Measurements from ENCODE around the gene IKZF5. TPM values are rescaled to one million over a fixed set of nuclear protein-coding genes. Genes with fewer than 3 reads are reported as not detected.

The IKZF5 gene
- total RNA-seq, 1 experiment from 2014 or later = 12.5 TPM

DNA sequence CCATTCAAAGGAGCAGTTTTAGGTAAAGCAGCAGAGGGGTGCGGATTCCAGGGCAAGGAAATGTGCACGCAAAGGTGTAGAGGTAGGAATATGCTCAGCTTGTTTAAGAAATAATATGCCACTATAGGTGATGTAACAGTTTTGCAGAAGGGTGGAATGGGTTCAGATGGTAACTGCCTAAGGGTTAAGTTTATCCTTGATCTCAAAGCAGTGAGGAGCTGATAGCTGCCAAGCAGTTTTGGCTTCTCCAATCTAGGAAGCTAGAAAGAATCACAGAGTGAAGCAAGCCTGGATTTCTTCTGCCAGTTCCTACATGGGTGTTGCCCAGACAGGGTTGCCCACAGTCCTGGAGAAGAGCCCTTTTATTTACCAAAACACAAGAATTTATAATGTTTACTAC is 6.2 kb upstream of the IKZF5 start:
- no peak overlapping the region for H4K8ac ChIP-seq (replicated peaks; ENCODE audit: insufficient read length, low read depth, low read length)
- no peak overlapping the region for H3K56ac ChIP-seq (ENCODE audit: insufficient read length, low read depth, low read length)
- no peak overlapping the region for H4K5ac ChIP-seq (ENCODE audit: insufficient read length, low read depth, low read length)
- peaks cover 14% of the 10 kb centered on the region; the same call in 1 of the 2 replicates for H3K4me1 ChIP-seq (ENCODE audit: insufficient read depth, low read length)
- no peak overlapping the region for H3K9ac ChIP-seq (ENCODE audit: extremely low read depth, insufficient read length, low read length)
- H3K14ac ChIP-seq (ENCODE audit: insufficient read depth, low read length) = no peak overlapping the region
- no peaks in the 10 kb centered on the region for H3K9me3 ChIP-seq (ENCODE audit: control insufficient read depth, low read depth, low read length)
- no peak overlapping the region for H3K23ac ChIP-seq (ENCODE audit: insufficient read length, low read depth, low read length)
- no peak overlapping the region for H3K4ac ChIP-seq (ENCODE audit: low read depth, low read length)
- no peak overlapping the region for H4K91ac ChIP-seq (ENCODE audit: insufficient read length, low read depth, low read length)
- Mint-ChIP-seq H3K9me3 (peaks cover 4 to 12% of the 10 kb centered on the region in 2 experiments; a peak in 3 of 5 replicates), H3K4me1 (peaks cover 56% of the 10 kb centered on the region in 2 experiments), H3K27ac (no peak overlapping the region), H3K27me3 (ENCODE audit: low read depth) (peaks cover 20% of the 10 kb centered on the region), H3K4me3 (no peak overlapping the region), H3K36me3 (ENCODE audit: insufficient read depth in 1 of 3, low read depth in 3 of 3) (peaks cover 20 to 38% (median 26%) of the 10 kb centered on the region in 3 experiments)
- no peak overlapping the region for H2BK15ac ChIP-seq (ENCODE audit: low read depth, low read length)
- no peak overlapping the region for H3K18ac ChIP-seq (ENCODE audit: insufficient read length, low read depth, low read length)
- H2BK5ac ChIP-seq (ENCODE audit: insufficient read length, low read length) = no peak overlapping the region
- H2BK120ac ChIP-seq (ENCODE audit: low read depth, low read length, poor library complexity, severe bottlenecking) = no peak overlapping the region
- no peak overlapping the region for H3K27ac ChIP-seq (ENCODE audit: insufficient read length, low read depth, low read length)
- no CpG with 5 or more reads among the region's 2 CpGs for WGBS (ENCODE audit: extremely low coverage, insufficient read length, low lambda C conversion rate)
- H3K79me2 ChIP-seq (ENCODE audit: insufficient read depth, low read length) = no peaks in the 10 kb centered on the region
- no peak for DNase-seq
- H3T11ph ChIP-seq (ENCODE audit: low read length) = no peak overlapping the region
- H3K27me3 ChIP-seq (ENCODE audit: insufficient read depth, low read length) = peaks cover 13% of the 10 kb centered on the region; the same call in 1 of the 2 replicates
- no peak overlapping the region for H2AK5ac ChIP-seq (ENCODE audit: insufficient read length, low read length)
- H3K4me2 ChIP-seq (ENCODE audit: insufficient read depth, insufficient read length, low read length) = no peak overlapping the region
- TF ChIP-seq, protein P1, sequence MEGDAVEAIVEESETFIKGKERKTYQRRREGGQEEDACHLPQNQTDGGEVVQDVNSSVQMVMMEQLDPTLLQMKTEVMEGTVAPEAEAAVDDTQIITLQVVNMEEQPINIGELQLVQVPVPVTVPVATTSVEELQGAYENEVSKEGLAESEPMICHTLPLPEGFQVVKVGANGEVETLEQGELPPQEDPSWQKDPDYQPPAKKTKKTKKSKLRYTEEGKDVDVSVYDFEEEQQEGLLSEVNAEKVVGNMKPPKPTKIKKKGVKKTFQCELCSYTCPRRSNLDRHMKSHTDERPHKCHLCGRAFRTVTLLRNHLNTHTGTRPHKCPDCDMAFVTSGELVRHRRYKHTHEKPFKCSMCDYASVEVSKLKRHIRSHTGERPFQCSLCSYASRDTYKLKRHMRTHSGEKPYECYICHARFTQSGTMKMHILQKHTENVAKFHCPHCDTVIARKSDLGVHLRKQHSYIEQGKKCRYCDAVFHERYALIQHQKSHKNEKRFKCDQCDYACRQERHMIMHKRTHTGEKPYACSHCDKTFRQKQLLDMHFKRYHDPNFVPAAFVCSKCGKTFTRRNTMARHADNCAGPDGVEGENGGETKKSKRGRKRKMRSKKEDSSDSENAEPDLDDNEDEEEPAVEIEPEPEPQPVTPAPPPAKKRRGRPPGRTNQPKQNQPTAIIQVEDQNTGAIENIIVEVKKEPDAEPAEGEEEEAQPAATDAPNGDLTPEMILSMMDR (conservative IDR thresholded peaks at IDR 0.05) = no peak
- H3K23me2 ChIP-seq (ENCODE audit: insufficient read length, low read depth, low read length, poor library complexity, severe bottlenecking) = peaks cover under 1% of the 10 kb centered on the region
- no peak overlapping the region for H2BK12ac ChIP-seq (ENCODE audit: insufficient read length, low read depth, low read length)
- no peak overlapping the region for H2BK20ac ChIP-seq (ENCODE audit: low read depth, low read length, poor library complexity, severe bottlenecking)
- H3K79me1 ChIP-seq (ENCODE audit: insufficient read depth, low read depth, low read length, poor library complexity, severe bottlenecking) = no peaks in the 10 kb centered on the region
- no peaks in the 10 kb centered on the region for H4K20me1 ChIP-seq (ENCODE audit: control insufficient read depth, insufficient read depth, insufficient read length)
- no peak overlapping the region for H2AFZ ChIP-seq (ENCODE audit: low read length)

All from H9 (cell line).